PC-3 (cell line): ENCODE data around the gene GPR183.

Experiments
- EZH2 ChIP-seq: fragments of 300-600 bp; sonication (generic); IDR thresholded peaks from one replicate; pipeline ENCODE4 v1.6.1; 2017; ENCODE audit warnings: antibody characterized with exemption, mild to moderate bottlenecking, low read length; ENCODE audit not compliant: unreplicated experiment
- TF ChIP-seq, protein P1 (sequence below): fragments of 300-600 bp; sonication (generic); conservative IDR thresholded peaks from 2 replicates; pipeline ENCODE4 v1.5.1; 2017; ENCODE audit warnings: antibody characterized with exemption, low read depth, mild to moderate bottlenecking, low read length

GRCh38 chr13:99273128-99273527 is 34.1 kb downstream of the GPR183 start:
- TF ChIP-seq, protein P1, sequence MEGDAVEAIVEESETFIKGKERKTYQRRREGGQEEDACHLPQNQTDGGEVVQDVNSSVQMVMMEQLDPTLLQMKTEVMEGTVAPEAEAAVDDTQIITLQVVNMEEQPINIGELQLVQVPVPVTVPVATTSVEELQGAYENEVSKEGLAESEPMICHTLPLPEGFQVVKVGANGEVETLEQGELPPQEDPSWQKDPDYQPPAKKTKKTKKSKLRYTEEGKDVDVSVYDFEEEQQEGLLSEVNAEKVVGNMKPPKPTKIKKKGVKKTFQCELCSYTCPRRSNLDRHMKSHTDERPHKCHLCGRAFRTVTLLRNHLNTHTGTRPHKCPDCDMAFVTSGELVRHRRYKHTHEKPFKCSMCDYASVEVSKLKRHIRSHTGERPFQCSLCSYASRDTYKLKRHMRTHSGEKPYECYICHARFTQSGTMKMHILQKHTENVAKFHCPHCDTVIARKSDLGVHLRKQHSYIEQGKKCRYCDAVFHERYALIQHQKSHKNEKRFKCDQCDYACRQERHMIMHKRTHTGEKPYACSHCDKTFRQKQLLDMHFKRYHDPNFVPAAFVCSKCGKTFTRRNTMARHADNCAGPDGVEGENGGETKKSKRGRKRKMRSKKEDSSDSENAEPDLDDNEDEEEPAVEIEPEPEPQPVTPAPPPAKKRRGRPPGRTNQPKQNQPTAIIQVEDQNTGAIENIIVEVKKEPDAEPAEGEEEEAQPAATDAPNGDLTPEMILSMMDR, result no peak
- TF ChIP-seq EZH2, result no peak
